H9 (cell line): ENCODE results near the gene FSTL4. TPM values are rescaled to one million over a fixed set of nuclear protein-coding genes. Genes with fewer than 3 reads are reported as not detected.

Source experiments
- DNase-seq: peaks from one replicate; pipeline ENCODE4 v3.0.0-alpha.2; 2017
- H2AFZ ChIP-seq: one replicate; pipeline ENCODE4 v1.6.1; 2013; ENCODE audit warnings: mild to moderate bottlenecking, low read length, control low read depth, moderate library complexity
- H2AK5ac ChIP-seq: 2 replicates; pipeline ENCODE4 v1.6.1; 2013; ENCODE audit warnings: low read length, control low read depth, mixed read lengths; ENCODE audit not compliant: insufficient read length
- H2BK120ac ChIP-seq: one replicate; pipeline ENCODE4 v1.6.1; 2013; ENCODE audit warnings: low read depth, mild to moderate bottlenecking, low read length, control low read depth, inconsistent platforms; ENCODE audit not compliant: poor library complexity, severe bottlenecking
- H2BK12ac ChIP-seq: 2 replicates; pipeline ENCODE4 v1.6.1; 2013; ENCODE audit warnings: low read length, control low read depth, mixed read lengths, low read depth; ENCODE audit not compliant: insufficient read length
- H2BK15ac ChIP-seq: 2 replicates; pipeline ENCODE4 v1.6.1; 2013; ENCODE audit warnings: low read depth, low read length, control low read depth
- H2BK20ac ChIP-seq: one replicate; pipeline ENCODE4 v1.6.1; 2013; ENCODE audit warnings: low read depth, mild to moderate bottlenecking, low read length, control low read depth, inconsistent platforms; ENCODE audit not compliant: poor library complexity, severe bottlenecking
- H2BK5ac ChIP-seq: 2 replicates; pipeline ENCODE4 v1.6.1; 2013; ENCODE audit warnings: low read length, control low read depth, mixed read lengths; ENCODE audit not compliant: insufficient read length
- H3K14ac ChIP-seq: 2 replicates; pipeline ENCODE4 v1.6.1; 2013; ENCODE audit warnings: low read length, control low read depth; ENCODE audit not compliant: insufficient read depth
- H3K18ac ChIP-seq: 2 replicates; pipeline ENCODE4 v1.6.1; 2013; ENCODE audit warnings: low read depth, mild to moderate bottlenecking, mixed read lengths, low read length, control low read depth; ENCODE audit not compliant: insufficient read length
- H3K23ac ChIP-seq: 2 replicates; pipeline ENCODE4 v1.6.1; 2013; ENCODE audit warnings: low read length, control low read depth, mixed read lengths, low read depth; ENCODE audit not compliant: insufficient read length
- H3K23me2 ChIP-seq: 2 replicates; pipeline ENCODE4 v1.6.1; 2013; ENCODE audit warnings: low read depth, mild to moderate bottlenecking, mixed read lengths, low read length, control low read depth; ENCODE audit not compliant: insufficient read length, poor library complexity, severe bottlenecking
- H3K27ac ChIP-seq: 2 replicates; pipeline ENCODE4 v1.5.1; 2013; ENCODE audit warnings: low read length, control low read depth, mixed read lengths, low read depth; ENCODE audit not compliant: insufficient read length
- H3K27me3 ChIP-seq: 2 replicates; pipeline ENCODE4 v1.6.1; 2013; ENCODE audit warnings: low read length, control low read depth, inconsistent platforms; ENCODE audit not compliant: insufficient read depth
- H3K4ac ChIP-seq: 2 replicates; pipeline ENCODE4 v1.6.1; 2013; ENCODE audit warnings: low read depth, mild to moderate bottlenecking, control low read depth, inconsistent platforms, low read length, moderate library complexity
- H3K4me1 ChIP-seq: 2 replicates; pipeline ENCODE4 v1.6.1; 2013; ENCODE audit warnings: low read length, control low read depth, inconsistent platforms; ENCODE audit not compliant: insufficient read depth
- H3K4me2 ChIP-seq: 2 replicates; pipeline ENCODE4 v1.6.1; 2013; ENCODE audit warnings: low read length, control low read depth, mixed read lengths; ENCODE audit not compliant: insufficient read length, insufficient read depth
- H3K56ac ChIP-seq: 2 replicates; pipeline ENCODE4 v1.6.1; 2013; ENCODE audit warnings: low read depth, mild to moderate bottlenecking, mixed read lengths, low read length, control low read depth; ENCODE audit not compliant: insufficient read length
- H3K79me1 ChIP-seq: 2 replicates; pipeline ENCODE4 v1.6.1; 2013; ENCODE audit warnings: low read depth, mild to moderate bottlenecking, moderate library complexity, low read length, control low read depth, inconsistent platforms; ENCODE audit not compliant: insufficient read depth, poor library complexity, severe bottlenecking
- H3K79me2 ChIP-seq: 2 replicates; pipeline ENCODE4 v1.6.1; 2013; ENCODE audit warnings: low read length, control low read depth, inconsistent platforms; ENCODE audit not compliant: insufficient read depth
- H3K9ac ChIP-seq: 2 replicates; pipeline ENCODE4 v1.6.1; 2013; ENCODE audit warnings: low read length, control low read depth, mixed read lengths; ENCODE audit not compliant: insufficient read length; ENCODE audit errors: extremely low read depth
- H3K9me3 ChIP-seq: one replicate; pipeline ENCODE4 v1.6.1; 2013; ENCODE audit warnings: low read depth, low read length, inconsistent platforms; ENCODE audit not compliant: control insufficient read depth
- H3T11ph ChIP-seq: one replicate; pipeline ENCODE4 v1.6.1; 2013; ENCODE audit warnings: mild to moderate bottlenecking, low read length, control low read depth, inconsistent platforms
- H4K20me1 ChIP-seq: one replicate; pipeline ENCODE4 v1.6.1; 2013; ENCODE audit not compliant: control insufficient read depth, insufficient read length, insufficient read depth
- H4K5ac ChIP-seq: 2 replicates; pipeline ENCODE4 v1.6.1; 2013; ENCODE audit warnings: low read depth, mild to moderate bottlenecking, mixed read lengths, low read length, control low read depth; ENCODE audit not compliant: insufficient read length
- H4K8ac ChIP-seq: replicated peaks from 2 replicates; pipeline ENCODE4 v1.6.1; 2013; ENCODE audit warnings: low read length, control low read depth, mixed read lengths, low read depth; ENCODE audit not compliant: insufficient read length
- H4K91ac ChIP-seq: 2 replicates; pipeline ENCODE4 v1.6.1; 2013; ENCODE audit warnings: low read depth, mild to moderate bottlenecking, moderate library complexity, mixed read lengths, low read length, control low read depth; ENCODE audit not compliant: insufficient read length
- H3K27ac Mint-ChIP-seq, 3 experiments: 2 replicates in 2 of 3; 3 replicates in 1 of 3; pipeline ENCODE4 v1.8.0; 2020 to 2021; ENCODE audit warnings: mixed read lengths in 3 of 3, mild to moderate bottlenecking in 1 of 3, moderate library complexity in 1 of 3
- H3K27me3 Mint-ChIP-seq: 2 replicates; pipeline ENCODE4 v1.8.0; 2021; ENCODE audit warnings: low read depth, mild to moderate bottlenecking, moderate library complexity, mixed read lengths
- H3K36me3 Mint-ChIP-seq, 3 experiments: 2 replicates in 2 of 3; 3 replicates in 1 of 3; pipeline ENCODE4 v1.8.0; 2020 to 2021; ENCODE audit warnings: low read depth in 3 of 3, mixed read lengths in 3 of 3; ENCODE audit not compliant: insufficient read depth in 1 of 3
- H3K4me1 Mint-ChIP-seq, 2 experiments: 2 replicates each; pipeline ENCODE4 v1.8.0; 2020; ENCODE audit warnings: mixed read lengths in 2 of 2
- H3K4me3 Mint-ChIP-seq, 2 experiments: 2 replicates in 1 of 2; 3 replicates in 1 of 2; pipeline ENCODE4 v1.8.0; 2020 to 2021; ENCODE audit warnings: mild to moderate bottlenecking in 2 of 2, mixed read lengths in 2 of 2, moderate library complexity in 1 of 2
- H3K9me3 Mint-ChIP-seq, 2 experiments: 2 replicates in 1 of 2; 3 replicates in 1 of 2; pipeline ENCODE4 v1.8.0; 2020; ENCODE audit warnings: mild to moderate bottlenecking in 2 of 2, mixed read lengths in 2 of 2, moderate library complexity in 1 of 2
- WGBS: extraction: QIAGEN DNeasy Blood & Tissue Kit; methylation state at CpG from one replicate; pipeline ENCODE4 v1.1.7; 2013; ENCODE audit warnings: missing lambda C conversion rate, low lambda C conversion rate, mixed read lengths; ENCODE audit not compliant: insufficient read length; ENCODE audit errors: extremely low coverage; 5-methylcytosine and 5-hydroxymethylcytosine counted together
- total RNA-seq: library from RNA; stranded (reverse); gene quantifications from 2 replicates; pipeline ENCODE4 v1.2.1, GENCODE V29; 2021
- TF ChIP-seq, protein P1 (sequence below): fragments of 200-600 bp; sonication (generic); conservative IDR thresholded peaks from 3 replicates; pipeline ENCODE4 v1.8.0; 2021; ENCODE audit warnings: antibody characterized with exemption, mild to moderate bottlenecking

FSTL4 gene
- total RNA-seq, 1 experiment from 2014 or later = 5.7 TPM

DNA sequence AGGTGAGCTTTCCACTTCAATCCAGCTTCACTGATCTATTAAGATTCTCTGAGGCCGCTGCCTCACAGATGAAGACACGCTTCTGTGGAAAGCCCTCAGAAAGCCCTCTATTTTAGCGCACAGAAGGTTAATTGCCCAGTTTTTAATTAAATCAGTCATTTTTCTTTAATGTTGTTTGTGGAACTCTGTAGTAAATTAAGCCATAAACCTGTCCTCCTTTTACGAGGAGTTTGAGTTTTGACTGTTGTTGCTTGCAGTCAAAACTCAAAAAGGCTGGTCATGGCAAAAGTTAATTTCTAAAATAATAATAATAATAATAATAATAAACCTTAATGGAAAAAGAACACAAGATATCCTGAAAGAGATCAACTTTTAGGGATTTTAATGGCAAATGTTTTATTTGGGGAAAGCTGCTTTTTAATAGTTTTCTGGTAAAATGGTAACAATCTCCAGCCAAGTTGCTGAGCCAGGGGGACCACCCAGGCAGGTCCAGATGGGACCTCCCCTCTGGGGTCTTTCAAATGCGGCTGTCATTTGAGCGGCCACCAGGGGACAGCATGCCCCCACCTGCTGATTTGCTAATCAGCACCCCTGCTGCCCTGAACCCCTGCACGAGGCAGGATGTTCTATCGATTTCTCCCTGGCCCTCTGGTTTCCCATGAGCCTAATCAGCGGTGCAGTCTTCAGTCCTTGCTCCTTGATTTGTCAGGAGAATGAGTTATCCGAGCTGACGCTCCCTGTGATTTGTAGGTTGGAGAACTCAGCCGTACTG lies 247.2 kb downstream of the FSTL4 start:
- WGBS = no CpG with 5 or more reads among the region's 12 CpGs

More for the DNA sequence above, 247.2 kb downstream of the FSTL4 start:
- Histone ChIP-seq H3K9ac (no peak overlapping the region), H2AFZ (no peak overlapping the region), H2BK15ac (no peak overlapping the region), H3K27me3 (no peaks in the 10 kb centered on the region), H4K20me1 (no peaks in the 10 kb centered on the region), H2BK12ac (no peak overlapping the region), H3K4ac (no peak overlapping the region), H3K27ac (no peak overlapping the region), H4K8ac (no peak overlapping the region), H3K56ac (no peak overlapping the region), H2BK20ac (no peak overlapping the region), H3K4me2 (no peak overlapping the region), H3K9me3 (no peaks in the 10 kb centered on the region), H2AK5ac (no peak overlapping the region), H3K79me1 (no peaks in the 10 kb centered on the region), H3K23ac (no peak overlapping the region), H4K91ac (no peak overlapping the region), H3K79me2 (no peaks in the 10 kb centered on the region), H3K14ac (no peak overlapping the region), H3K4me1 (peaks cover 12% of the 10 kb centered on the region; the same call in 1 of the 2 replicates), H4K5ac (no peak overlapping the region), H3T11ph (no peak overlapping the region), H2BK120ac (no peak overlapping the region), H2BK5ac (no peak overlapping the region), H3K18ac (no peak overlapping the region), H3K23me2 (no peaks in the 10 kb centered on the region)
- DNase-seq = peak; percentile 66
- H3K4me3 Mint-ChIP-seq = no peak overlapping the region; a peak in 1 of 5 replicates
- H3K9me3 Mint-ChIP-seq = no peaks in the 10 kb centered on the region; a peak in 1 of 5 replicates
- H3K36me3 Mint-ChIP-seq = no peaks in the 10 kb centered on the region
- H3K4me1 Mint-ChIP-seq = peaks cover 43 to 48% of the 10 kb centered on the region in 2 experiments
- H3K27me3 Mint-ChIP-seq = peaks cover 8% of the 10 kb centered on the region
- no peak overlapping the region for H3K27ac Mint-ChIP-seq
- TF ChIP-seq, protein P1, sequence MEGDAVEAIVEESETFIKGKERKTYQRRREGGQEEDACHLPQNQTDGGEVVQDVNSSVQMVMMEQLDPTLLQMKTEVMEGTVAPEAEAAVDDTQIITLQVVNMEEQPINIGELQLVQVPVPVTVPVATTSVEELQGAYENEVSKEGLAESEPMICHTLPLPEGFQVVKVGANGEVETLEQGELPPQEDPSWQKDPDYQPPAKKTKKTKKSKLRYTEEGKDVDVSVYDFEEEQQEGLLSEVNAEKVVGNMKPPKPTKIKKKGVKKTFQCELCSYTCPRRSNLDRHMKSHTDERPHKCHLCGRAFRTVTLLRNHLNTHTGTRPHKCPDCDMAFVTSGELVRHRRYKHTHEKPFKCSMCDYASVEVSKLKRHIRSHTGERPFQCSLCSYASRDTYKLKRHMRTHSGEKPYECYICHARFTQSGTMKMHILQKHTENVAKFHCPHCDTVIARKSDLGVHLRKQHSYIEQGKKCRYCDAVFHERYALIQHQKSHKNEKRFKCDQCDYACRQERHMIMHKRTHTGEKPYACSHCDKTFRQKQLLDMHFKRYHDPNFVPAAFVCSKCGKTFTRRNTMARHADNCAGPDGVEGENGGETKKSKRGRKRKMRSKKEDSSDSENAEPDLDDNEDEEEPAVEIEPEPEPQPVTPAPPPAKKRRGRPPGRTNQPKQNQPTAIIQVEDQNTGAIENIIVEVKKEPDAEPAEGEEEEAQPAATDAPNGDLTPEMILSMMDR = peak; percentile 76
